Sigmoid colon (tissue), 3 donors: ENCODE results near the gene PTGER4.

ENCODE experiments used
- CTCF ChIP-seq, 4 experiments: fragments of 450-650 bp in 3 of 4; fragments of 200-600 bp in 1 of 4; IDR thresholded peaks; one replicate each; pipeline ENCODE4 v1.5.1; 2016 to 2019; ENCODE audit warnings: antibody characterized with exemption in 4 of 4, mild to moderate bottlenecking in 3 of 4, moderate library complexity in 2 of 4
- POLR2A ChIP-seq, 2 donors: fragments of 450-650 bp; IDR thresholded peaks; one replicate each; pipeline ENCODE4 v1.6.1; 2016; ENCODE audit warnings: antibody characterized with exemption in 2 of 2, mild to moderate bottlenecking in 2 of 2, moderate library complexity in 2 of 2

- TF ChIP-seq POLR2A (IDR thresholded peaks at IDR 0.05) (no peak), CTCF (IDR thresholded peaks at IDR 0.05) (no peak)
Measured at GRCh38 chr5:40630126-40630525, 49.6 kb upstream of the PTGER4 start.
